Calu3 (cell line): ENCODE measurements around the gene TP53BP1. TPM values are rescaled to one million over a fixed set of nuclear protein-coding genes. Genes with fewer than 3 reads are reported as not detected.

Experiments
- BruUV-seq: library from RNA; stranded (reverse); fragments of 400-500 nt; replicated peaks from 2 replicates; lab custom pipeline; 2021; lab: Mats Ljungman, UMichigan
- CTCF ChIA-PET: fragments of 300-600 bp; sonication (Branson Sonifier 250); formaldehyde crosslinking; loops from one replicate; lab custom pipeline; 2022; ENCODE audit warnings: antibody characterized with exemption; lab: Charles Lee
- DNase-seq: peaks from one replicate; pipeline ENCODE4 v3.0.0; 2022
- H3K27ac Mint-ChIP-seq: one replicate; pipeline ENCODE4 v1.8.0; 2022; ENCODE audit warnings: mixed read lengths; ENCODE audit not compliant: unreplicated experiment
- H3K27me3 Mint-ChIP-seq: one replicate; pipeline ENCODE4 v1.8.0; 2022; ENCODE audit warnings: mixed read lengths; ENCODE audit not compliant: unreplicated experiment
- H3K36me3 Mint-ChIP-seq: one replicate; pipeline ENCODE4 v1.8.0; 2022; ENCODE audit warnings: mild to moderate bottlenecking, moderate library complexity, mixed read lengths; ENCODE audit not compliant: insufficient read depth, unreplicated experiment
- H3K4me1 Mint-ChIP-seq: one replicate; pipeline ENCODE4 v1.8.0; 2022; ENCODE audit warnings: mild to moderate bottlenecking, low read depth, mixed read lengths; ENCODE audit not compliant: unreplicated experiment
- H3K4me3 Mint-ChIP-seq: one replicate; pipeline ENCODE4 v1.8.0; 2022; ENCODE audit warnings: mild to moderate bottlenecking, low read depth, moderate library complexity, mixed read lengths; ENCODE audit not compliant: unreplicated experiment
- H3K9me3 Mint-ChIP-seq: one replicate; pipeline ENCODE4 v1.8.0; 2022; ENCODE audit warnings: low read depth, mixed read lengths; ENCODE audit not compliant: unreplicated experiment
- CTCF ChIP-seq: fragments of 200-600 bp; IDR thresholded peaks from one replicate; pipeline ENCODE4 v1.8.0; 2022; ENCODE audit warnings: antibody characterized with exemption; ENCODE audit not compliant: unreplicated experiment
- intact Hi-C: fragments of 100-400 bp; cut with micrococcal nuclease; formaldehyde crosslinking; loops from one replicate; pipeline ENCODE4 v1.10.0; 2022; ENCODE audit not compliant: unreplicated experiment
- total RNA-seq: library from RNA; stranded (reverse); gene quantifications from 2 replicates; pipeline ENCODE4 v1.2.3, GENCODE V29; 2022

Gene TP53BP1
- total RNA-seq, 1 experiment from 2014 or later, result 36.2 TPM

GRCh38 chr15:43410572-43411214 is 82.3 kb downstream of the TP53BP1 start:
- Mint-ChIP-seq H3K4me1 (no peaks in the 10 kb centered on the region), H3K27me3 (no peaks in the 10 kb centered on the region), H3K9me3 (no peaks in the 10 kb centered on the region), H3K27ac (no peak overlapping the region), H3K4me3 (no peak overlapping the region), H3K36me3 (peaks cover 17% of the 10 kb centered on the region)
- no peak for DNase-seq
- BruUV-seq, result no TSS peak
- intact Hi-C loops, result no loop called here
- CTCF ChIA-PET, result no interaction called here
- no peak for TF ChIP-seq CTCF

GRCh38 chr15:43408789-43409188 is 84.2 kb downstream of the TP53BP1 start:
- intact Hi-C loops, result no loop called here
- no peak for TF ChIP-seq CTCF
- Mint-ChIP-seq H3K4me3 (no peak overlapping the region), H3K9me3 (no peaks in the 10 kb centered on the region), H3K4me1 (no peaks in the 10 kb centered on the region), H3K36me3 (peaks cover 9% of the 10 kb centered on the region), H3K27ac (no peak overlapping the region), H3K27me3 (no peaks in the 10 kb centered on the region)
- DNase-seq, result no peak
- BruUV-seq, result no TSS peak
- CTCF ChIA-PET, result no interaction called here

- H3K36me3 Mint-ChIP-seq, result peaks cover 11% of the 10 kb centered on the region
- no peaks in the 10 kb centered on the region for H3K9me3 Mint-ChIP-seq
- no peak for TF ChIP-seq CTCF
- no peak overlapping the region for H3K4me3 Mint-ChIP-seq
- H3K4me1 Mint-ChIP-seq, result no peaks in the 10 kb centered on the region
- no TSS peak for BruUV-seq
- intact Hi-C loops, result no loop called here
- no peak for DNase-seq
- H3K27ac Mint-ChIP-seq, result no peak overlapping the region
- CTCF ChIA-PET, result no interaction called here
- H3K27me3 Mint-ChIP-seq, result no peaks in the 10 kb centered on the region
Measured at GRCh38 chr15:43406808-43407207, 86.1 kb downstream of the TP53BP1 start.

GRCh38 chr15:43406189-43406588 is 86.8 kb downstream of the TP53BP1 start:
- CTCF ChIA-PET, result interaction anchor here (0.6 kb wide), 1 partner anchor 339 kb away, joined by 5 read pairs; no protein-coding TSS in a partner anchor
- peaks cover 17% of the 10 kb centered on the region for H3K36me3 Mint-ChIP-seq
- no peak overlapping the region for H3K27ac Mint-ChIP-seq
- TF ChIP-seq CTCF, result no peak
- no peak for DNase-seq
- no peaks in the 10 kb centered on the region for H3K27me3 Mint-ChIP-seq
- intact Hi-C loops, result no loop called here
- no peaks in the 10 kb centered on the region for H3K9me3 Mint-ChIP-seq
- H3K4me3 Mint-ChIP-seq, result no peak overlapping the region
- no TSS peak for BruUV-seq
- H3K4me1 Mint-ChIP-seq, result no peaks in the 10 kb centered on the region
